ENCODE measurements around the gene FAM209A.

- TF ChIP-seq, protein P1, sequence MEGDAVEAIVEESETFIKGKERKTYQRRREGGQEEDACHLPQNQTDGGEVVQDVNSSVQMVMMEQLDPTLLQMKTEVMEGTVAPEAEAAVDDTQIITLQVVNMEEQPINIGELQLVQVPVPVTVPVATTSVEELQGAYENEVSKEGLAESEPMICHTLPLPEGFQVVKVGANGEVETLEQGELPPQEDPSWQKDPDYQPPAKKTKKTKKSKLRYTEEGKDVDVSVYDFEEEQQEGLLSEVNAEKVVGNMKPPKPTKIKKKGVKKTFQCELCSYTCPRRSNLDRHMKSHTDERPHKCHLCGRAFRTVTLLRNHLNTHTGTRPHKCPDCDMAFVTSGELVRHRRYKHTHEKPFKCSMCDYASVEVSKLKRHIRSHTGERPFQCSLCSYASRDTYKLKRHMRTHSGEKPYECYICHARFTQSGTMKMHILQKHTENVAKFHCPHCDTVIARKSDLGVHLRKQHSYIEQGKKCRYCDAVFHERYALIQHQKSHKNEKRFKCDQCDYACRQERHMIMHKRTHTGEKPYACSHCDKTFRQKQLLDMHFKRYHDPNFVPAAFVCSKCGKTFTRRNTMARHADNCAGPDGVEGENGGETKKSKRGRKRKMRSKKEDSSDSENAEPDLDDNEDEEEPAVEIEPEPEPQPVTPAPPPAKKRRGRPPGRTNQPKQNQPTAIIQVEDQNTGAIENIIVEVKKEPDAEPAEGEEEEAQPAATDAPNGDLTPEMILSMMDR (conservative IDR thresholded peaks at IDR 0.05) = peak; percentile 69
- no peak for TF ChIP-seq ZFX (IDR thresholded peaks at IDR 0.05)
Measured at GRCh38 chr20:56504373-56505005, 20.1 kb upstream of the FAM209A start.

Data from C4-2B (cell line).